SK-MEL-5 (cell line): ENCODE data around the gene RTL1. TPM values are rescaled to one million over a fixed set of nuclear protein-coding genes. Genes with fewer than 3 reads are reported as not detected.

Experiments used
- DNase-seq: peaks from one replicate; pipeline ENCODE4 v3.0.0-alpha.2; 2016; ENCODE audit warnings: low read depth, low spot score
- in situ Hi-C: cut with HindIII; loops from 2 replicates; pipeline ENCODE4 v1.10.0; 2016; ENCODE audit warnings: low sequenced_read_pairs, high pct_unique_total_duplicates, low pct_unique_long_range_greater_than_20kb
- total RNA-seq: library from RNA; depleted of rRNA; stranded (reverse); fragments of >200 nt; shearing (Covaris generic); gene quantifications from 2 replicates; pipeline ENCODE4 v1.2.3, GENCODE V29; 2014

RTL1 gene
- total RNA-seq, 1 experiment from 2014 or later, result not detected

GRCh38 chr14:100900837-100901390, 2.6 kb downstream of the RTL1 start:
- DNase-seq, result peak; percentile 58
- in situ Hi-C loops, result no loop called here

GRCh38 chr14:100899884-100900771, 3.4 kb downstream of the RTL1 start:
- in situ Hi-C loops, result no loop called here
- peak; percentile 15 for DNase-seq

- in situ Hi-C loops, result no loop called here
- no peak for DNase-seq
Observed at GRCh38 chr14:100898935-100899883, 4.3 kb downstream of the RTL1 start.

- in situ Hi-C loops, result no loop called here
Observed at GRCh38 chr14:100898465-100898864, 5.1 kb downstream of the RTL1 start.

GRCh38 chr14:100896369-100897060, 7.0 kb downstream of the RTL1 start:
- in situ Hi-C loops, result no loop called here
- DNase-seq, result no peak

More at GRCh38 chr14:100898465-100898864, 5.1 kb downstream of the RTL1 start:
- no peak for DNase-seq

GRCh38 chr14:100895411-100895810, 8.1 kb downstream of the RTL1 start:
- DNase-seq, result no peak
- in situ Hi-C loops, result no loop called here

GRCh38 chr14:100894416-100894815, 9.1 kb downstream of the RTL1 start:
- in situ Hi-C loops, result no loop called here

GRCh38 chr14:100893760-100894159, 9.8 kb downstream of the RTL1 start:
- in situ Hi-C loops, result no loop called here
- DNase-seq, result no peak

More at GRCh38 chr14:100894416-100894815, 9.1 kb downstream of the RTL1 start:
- DNase-seq, result no peak

- no peak for DNase-seq
- in situ Hi-C loops, result no loop called here
Observed at GRCh38 chr14:100893228-100893601, 10.3 kb downstream of the RTL1 start.

- in situ Hi-C loops, result no loop called here
- no peak for DNase-seq
Observed at GRCh38 chr14:100892496-100893227, 10.9 kb downstream of the RTL1 start.

GRCh38 chr14:100891501-100892445, 11.7 kb downstream of the RTL1 start:
- DNase-seq, result no peak
- in situ Hi-C loops, result no loop called here

- no peak for DNase-seq
- in situ Hi-C loops, result no loop called here
Observed at GRCh38 chr14:100891051-100891450, 12.5 kb downstream of the RTL1 start.

- no peak for DNase-seq
- in situ Hi-C loops, result no loop called here
Observed at GRCh38 chr14:100890061-100890850, 13.3 kb downstream of the RTL1 start.

- no peak for DNase-seq
- in situ Hi-C loops, result no loop called here
Observed at GRCh38 chr14:100889641-100890040, 13.9 kb downstream of the RTL1 start.

- DNase-seq, result no peak
- in situ Hi-C loops, result no loop called here
Observed at GRCh38 chr14:100888789-100889315, 14.7 kb downstream of the RTL1 start.
